ENCODE results near the gene ZSWIM9. TPM values are rescaled to one million over a fixed set of nuclear protein-coding genes. Genes with fewer than 3 reads are reported as not detected.
"Not testable (repeated sequence)": the region's sequence is repeated elsewhere in the genome, so short reads cannot be mapped to it uniquely, and the experiment has no call there.

Gene ZSWIM9
- total RNA-seq, 1 donor from 2014 or later: 9.7 TPM

DNA sequence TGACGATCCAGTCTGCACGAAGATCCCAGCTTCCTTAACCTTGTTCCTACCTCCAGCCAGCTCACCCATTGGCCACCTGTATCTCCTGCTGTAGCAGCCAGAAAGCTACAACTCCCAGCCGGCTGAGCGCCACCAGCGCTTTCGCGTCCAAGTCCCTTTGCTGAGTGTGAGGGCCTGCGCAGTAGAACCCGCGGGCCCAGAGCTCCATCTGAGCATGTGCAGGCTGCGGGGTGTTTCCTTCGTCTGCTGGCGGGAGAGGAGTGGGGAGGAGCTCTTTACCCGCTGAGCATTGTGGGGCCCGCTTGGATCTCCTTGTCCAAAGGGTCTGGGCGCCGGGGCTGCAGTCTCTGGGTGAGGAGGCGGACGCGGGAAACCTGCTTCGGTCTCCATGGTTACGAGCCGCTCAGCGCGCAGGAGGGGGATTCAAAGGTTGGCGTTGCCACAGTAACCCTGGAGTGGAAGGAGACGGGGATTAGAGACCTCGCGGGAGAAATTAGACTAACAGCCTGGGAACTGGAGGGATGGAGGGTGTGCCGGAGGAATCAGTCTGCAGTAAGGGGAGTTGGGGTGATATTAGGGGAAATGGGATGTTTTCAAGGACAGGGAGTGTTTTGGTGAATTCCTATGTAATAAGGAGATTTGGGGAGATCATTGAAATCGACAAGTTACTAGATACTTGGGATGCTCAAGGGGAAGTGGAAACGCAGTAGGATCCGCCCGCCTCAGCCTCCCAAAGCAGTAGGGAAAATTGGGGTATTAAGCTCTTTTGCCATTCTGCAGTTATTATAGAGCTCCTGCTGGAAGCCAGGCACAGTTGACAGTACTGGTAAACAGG, 33.5 kb downstream of the ZSWIM9 start:
- H3K36me3 Mint-ChIP-seq (ENCODE audit: low read depth): peaks cover 21% of the 10 kb centered on the region
- no peak overlapping the region for H3K4me3 Mint-ChIP-seq (ENCODE audit: low read depth)
- intact Hi-C loops (cut with micrococcal nuclease): loop anchor here (1.0 to 2.0 kb wide), 4 partner anchors 33 to 56 kb away; partner anchors contain the start of genes CARD8, LIG1 and ZSWIM9
- peak; percentile 92 for DNase-seq (ENCODE audit: low spot score)
- H3K27ac Mint-ChIP-seq: no peak overlapping the region
- H3K9me3 Mint-ChIP-seq: no peaks in the 10 kb centered on the region
- H3K27me3 Mint-ChIP-seq (ENCODE audit: low read depth): no peaks in the 10 kb centered on the region
- H3K4me1 Mint-ChIP-seq (ENCODE audit: low read depth): peaks cover 7% of the 10 kb centered on the region

DNA sequence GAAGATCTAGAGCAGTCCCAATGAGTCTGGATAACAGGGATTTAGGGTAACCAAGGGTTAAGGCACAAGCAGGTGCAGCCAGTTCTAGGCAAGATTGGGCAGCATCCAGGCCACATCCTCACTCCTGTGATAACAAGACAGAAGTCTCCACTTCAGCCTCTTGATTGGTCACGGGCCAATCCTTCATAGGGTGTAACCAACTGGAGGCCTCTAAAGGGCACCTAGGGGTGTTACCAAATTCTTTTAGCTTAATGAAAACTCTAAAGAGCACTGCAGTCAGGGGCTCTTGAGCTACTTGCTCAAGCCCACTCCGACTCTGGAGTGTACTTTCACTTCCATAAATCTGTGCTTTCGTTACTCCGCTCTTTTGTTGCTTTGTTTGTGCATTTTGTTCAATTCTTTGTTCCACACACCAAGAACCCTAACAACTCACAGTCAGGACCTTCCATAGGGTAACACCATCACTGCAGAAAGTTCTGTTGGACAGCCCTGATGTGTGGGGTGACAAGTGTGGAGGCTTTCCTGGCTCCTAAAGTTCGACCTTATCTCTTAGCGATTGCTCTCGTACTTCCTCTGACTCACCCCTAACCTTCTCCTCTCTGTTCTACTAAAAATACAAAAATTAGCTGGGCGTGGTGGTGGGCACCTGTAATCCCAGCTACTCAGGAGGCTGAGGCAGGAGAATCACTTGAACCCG, 36.1 kb downstream of the ZSWIM9 start:
- Mint-ChIP-seq H3K27me3 (ENCODE audit: low read depth) (no peaks in the 10 kb centered on the region), H3K4me3 (ENCODE audit: low read depth) (peak overlapping the region; percentile 26), H3K36me3 (ENCODE audit: low read depth) (peaks cover 42% of the 10 kb centered on the region), H3K4me1 (ENCODE audit: low read depth) (peaks cover 7% of the 10 kb centered on the region), H3K27ac (peak overlapping the region; percentile 62), H3K9me3 (no peaks in the 10 kb centered on the region)
- intact Hi-C loops (cut with micrococcal nuclease): no loop called here
- DNase-seq (ENCODE audit: low spot score): no peak

DNA sequence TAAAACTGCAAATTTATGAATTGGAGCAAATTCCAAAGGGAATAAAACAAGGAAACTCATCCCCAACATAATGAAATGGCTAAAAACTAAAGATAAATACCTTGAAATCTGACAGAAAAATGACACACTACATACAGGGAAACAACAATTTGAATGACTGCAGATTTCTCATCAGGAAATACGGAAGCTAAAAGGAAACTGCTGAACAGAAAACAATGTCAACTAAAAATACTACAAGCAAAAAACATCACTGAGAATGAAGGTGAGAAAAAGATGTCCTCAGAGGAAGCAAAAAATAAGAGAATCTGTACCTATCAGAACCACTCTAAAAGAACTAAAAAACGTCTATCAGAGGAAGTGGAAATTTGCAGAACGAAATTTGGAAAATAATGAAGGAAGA, 39.5 kb downstream of the ZSWIM9 start:
- intact Hi-C loops (cut with micrococcal nuclease): no loop called here
- H3K9me3 Mint-ChIP-seq: no peaks in the 10 kb centered on the region
- DNase-seq (ENCODE audit: low spot score): no peak
- H3K27me3 Mint-ChIP-seq (ENCODE audit: low read depth): no peaks in the 10 kb centered on the region
- peaks cover 10% of the 10 kb centered on the region for H3K4me1 Mint-ChIP-seq (ENCODE audit: low read depth)
- peaks cover 67% of the 10 kb centered on the region for H3K36me3 Mint-ChIP-seq (ENCODE audit: low read depth)
- H3K4me3 Mint-ChIP-seq (ENCODE audit: low read depth): no peak overlapping the region
- no peak overlapping the region for H3K27ac Mint-ChIP-seq

DNA sequence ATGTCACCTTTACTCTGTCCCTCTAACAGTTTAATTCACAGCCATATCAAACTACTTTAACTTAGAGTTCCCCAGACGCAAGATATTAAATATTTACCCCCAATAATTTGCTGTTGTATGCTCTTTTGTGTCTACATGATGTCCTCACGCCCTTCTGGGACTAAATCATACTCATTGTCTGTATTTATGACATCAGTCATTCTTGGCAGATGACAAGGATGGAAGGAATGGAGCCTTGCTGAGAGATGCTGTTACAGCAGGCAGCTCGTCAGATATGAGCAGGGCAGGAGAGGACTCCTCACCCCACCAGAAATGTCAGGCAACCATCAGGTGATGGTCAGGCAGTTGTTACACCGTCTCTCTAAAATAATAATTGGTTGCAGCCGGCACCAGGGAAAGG, 43.5 kb downstream of the ZSWIM9 start:
- H3K36me3 Mint-ChIP-seq (ENCODE audit: low read depth): peaks cover 80% of the 10 kb centered on the region
- no peaks in the 10 kb centered on the region for H3K27me3 Mint-ChIP-seq (ENCODE audit: low read depth)

DNA sequence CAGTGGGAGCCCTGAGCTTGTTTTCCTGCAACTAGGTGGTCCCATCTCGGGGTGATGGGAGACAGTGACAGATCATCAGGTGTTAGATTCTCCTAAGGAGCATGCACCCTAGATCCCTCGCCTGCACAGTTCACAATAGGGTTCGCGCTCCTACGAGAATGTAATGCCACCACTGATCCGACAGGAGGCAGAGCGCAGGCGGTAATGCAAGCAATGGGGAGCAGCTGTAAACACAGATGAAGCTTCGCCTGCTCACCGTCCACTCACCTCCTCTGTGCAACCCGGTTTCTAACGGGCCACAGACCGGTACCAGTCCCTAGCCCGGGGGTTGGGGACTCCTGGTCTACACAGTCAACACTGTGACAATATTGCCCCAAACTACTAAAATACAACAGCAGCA, 46.5 kb downstream of the ZSWIM9 start:
- no peaks in the 10 kb centered on the region for H3K27me3 Mint-ChIP-seq (ENCODE audit: low read depth)
- peaks cover 80% of the 10 kb centered on the region for H3K36me3 Mint-ChIP-seq (ENCODE audit: low read depth)
- H3K27ac Mint-ChIP-seq: no peak overlapping the region
- H3K4me1 Mint-ChIP-seq (ENCODE audit: low read depth): peaks cover 4% of the 10 kb centered on the region
- intact Hi-C loops (cut with micrococcal nuclease): no loop called here
- no peaks in the 10 kb centered on the region for H3K9me3 Mint-ChIP-seq
- no peak overlapping the region for H3K4me3 Mint-ChIP-seq (ENCODE audit: low read depth)
- no peak for DNase-seq (ENCODE audit: low spot score)

More for the DNA sequence above, 43.5 kb downstream of the ZSWIM9 start:
- intact Hi-C loops (cut with micrococcal nuclease): no loop called here
- H3K4me3 Mint-ChIP-seq (ENCODE audit: low read depth): no peak overlapping the region
- no peaks in the 10 kb centered on the region for H3K9me3 Mint-ChIP-seq
- DNase-seq (ENCODE audit: low spot score): no peak
- peak overlapping the region; percentile 19 for H3K27ac Mint-ChIP-seq
- H3K4me1 Mint-ChIP-seq (ENCODE audit: low read depth): peaks cover 4% of the 10 kb centered on the region

DNA sequence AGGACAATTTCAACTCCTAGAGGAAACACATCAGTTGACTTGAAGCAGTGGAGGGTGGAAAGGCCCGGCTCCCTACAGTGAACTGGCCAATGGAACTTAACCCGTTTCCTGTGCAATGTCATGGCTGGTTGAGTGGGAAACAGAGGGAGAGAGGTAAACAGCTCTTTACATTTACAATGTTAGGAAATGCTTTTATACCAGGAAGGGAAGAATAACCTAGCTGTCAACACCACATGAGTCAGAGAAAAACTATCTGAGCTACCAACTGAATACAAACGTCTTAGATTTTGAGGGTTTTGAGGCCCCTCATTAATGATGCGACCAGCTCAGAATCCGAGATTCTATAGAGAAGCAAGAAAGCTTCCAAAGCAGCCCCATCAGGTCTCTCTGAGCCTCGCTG, 48.5 kb downstream of the ZSWIM9 start:
- H3K36me3 Mint-ChIP-seq (ENCODE audit: low read depth): peaks cover 78% of the 10 kb centered on the region
- H3K27ac Mint-ChIP-seq: no peak overlapping the region
- H3K4me1 Mint-ChIP-seq (ENCODE audit: low read depth): no peaks in the 10 kb centered on the region
- DNase-seq (ENCODE audit: low spot score): no peak
- H3K9me3 Mint-ChIP-seq: no peaks in the 10 kb centered on the region
- intact Hi-C loops (cut with micrococcal nuclease): no loop called here
- H3K4me3 Mint-ChIP-seq (ENCODE audit: low read depth): no peak overlapping the region
- no peaks in the 10 kb centered on the region for H3K27me3 Mint-ChIP-seq (ENCODE audit: low read depth)

DNA sequence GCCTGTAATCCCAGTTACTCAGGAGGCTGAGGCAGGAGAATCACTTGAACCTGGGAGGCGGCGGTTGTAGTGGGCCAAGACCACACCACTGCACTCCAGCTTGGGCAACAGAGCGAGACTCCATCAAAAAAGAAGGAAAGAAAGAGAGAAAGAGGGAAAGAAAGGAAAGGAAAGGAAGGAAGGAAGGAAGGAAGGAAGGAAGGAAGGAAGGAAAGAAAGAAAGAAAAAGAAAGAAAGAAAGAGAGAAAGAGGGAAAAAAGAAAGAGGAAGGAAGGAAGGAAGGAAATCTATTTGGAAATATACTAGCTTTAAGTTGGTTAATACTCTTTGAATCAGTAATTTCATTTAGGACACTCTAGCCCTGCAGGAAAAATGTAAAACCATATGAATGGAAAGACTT, 50.3 kb downstream of the ZSWIM9 start:
- intact Hi-C loops (cut with micrococcal nuclease); H3K4me1 Mint-ChIP-seq (ENCODE audit: low read depth); DNase-seq (ENCODE audit: low spot score); H3K9me3 Mint-ChIP-seq; H3K4me3 Mint-ChIP-seq (ENCODE audit: low read depth); H3K27ac Mint-ChIP-seq; H3K27me3 Mint-ChIP-seq (ENCODE audit: low read depth): not testable (repeated sequence)
- H3K36me3 Mint-ChIP-seq (ENCODE audit: low read depth): peaks cover 74% of the 10 kb centered on the region

DNA sequence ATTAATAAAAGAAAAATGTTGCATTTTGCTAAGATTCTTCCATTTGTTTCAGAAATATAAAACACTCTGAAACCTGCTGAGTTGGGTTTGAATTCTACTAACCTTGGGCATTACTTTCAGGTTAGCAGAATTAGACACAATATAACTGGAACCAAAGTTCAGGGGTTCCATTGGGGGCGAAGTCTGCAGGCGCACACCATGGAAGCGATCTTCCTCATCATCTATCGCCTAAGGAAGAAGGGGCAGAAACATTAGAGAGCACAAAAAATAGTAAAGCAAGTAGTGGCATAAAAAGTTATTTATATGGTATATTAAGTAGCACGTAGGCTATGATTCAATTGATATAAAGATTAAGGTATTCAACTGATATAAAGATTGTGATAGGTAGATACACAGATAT, 51.1 kb downstream of the ZSWIM9 start:
- no peak for DNase-seq (ENCODE audit: low spot score)
- no peak overlapping the region for H3K27ac Mint-ChIP-seq
- H3K4me1 Mint-ChIP-seq (ENCODE audit: low read depth): no peaks in the 10 kb centered on the region

DNA sequence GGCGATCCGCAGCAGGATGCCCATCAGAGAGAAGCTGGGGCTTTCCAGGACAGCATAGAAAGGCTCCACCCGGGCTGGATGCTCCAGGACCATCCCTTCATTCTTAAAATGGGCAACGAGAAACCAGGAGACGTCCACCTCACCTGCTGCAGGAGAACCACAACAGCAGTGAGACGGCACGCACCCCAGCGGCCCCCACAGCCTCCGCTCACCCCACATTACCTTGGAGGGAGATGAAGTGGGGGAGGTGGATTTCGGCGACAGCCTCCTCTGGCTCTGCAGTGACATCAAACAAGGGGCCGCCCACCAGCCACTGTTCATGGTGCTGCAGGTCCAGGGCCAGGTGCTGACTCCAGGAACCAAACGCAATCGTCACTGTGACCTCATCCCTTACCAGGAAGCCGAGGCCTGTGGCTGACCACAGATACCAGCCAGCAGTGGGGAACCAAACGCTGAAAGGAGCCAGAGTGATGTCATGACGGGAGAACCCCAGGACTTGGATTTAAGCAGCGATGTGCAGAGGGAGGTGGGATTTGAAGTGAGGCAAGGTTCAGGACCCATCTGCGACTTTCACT, 60.2 kb downstream of the ZSWIM9 start:
- Mint-ChIP-seq H3K9me3 (no peaks in the 10 kb centered on the region), H3K4me1 (ENCODE audit: low read depth) (peaks cover 16% of the 10 kb centered on the region), H3K4me3 (ENCODE audit: low read depth) (no peak overlapping the region), H3K27me3 (ENCODE audit: low read depth) (no peaks in the 10 kb centered on the region), H3K27ac (peak overlapping the region; percentile 48), H3K36me3 (ENCODE audit: low read depth) (peaks cover 85% of the 10 kb centered on the region)
- intact Hi-C loops (cut with micrococcal nuclease): no loop called here
- peak; percentile 17 for DNase-seq (ENCODE audit: low spot score)

More for the DNA sequence above, 51.1 kb downstream of the ZSWIM9 start:
- H3K4me3 Mint-ChIP-seq (ENCODE audit: low read depth): no peak overlapping the region
- peaks cover 69% of the 10 kb centered on the region for H3K36me3 Mint-ChIP-seq (ENCODE audit: low read depth)
- intact Hi-C loops (cut with micrococcal nuclease): no loop called here
- no peaks in the 10 kb centered on the region for H3K9me3 Mint-ChIP-seq
- H3K27me3 Mint-ChIP-seq (ENCODE audit: low read depth): no peaks in the 10 kb centered on the region

DNA sequence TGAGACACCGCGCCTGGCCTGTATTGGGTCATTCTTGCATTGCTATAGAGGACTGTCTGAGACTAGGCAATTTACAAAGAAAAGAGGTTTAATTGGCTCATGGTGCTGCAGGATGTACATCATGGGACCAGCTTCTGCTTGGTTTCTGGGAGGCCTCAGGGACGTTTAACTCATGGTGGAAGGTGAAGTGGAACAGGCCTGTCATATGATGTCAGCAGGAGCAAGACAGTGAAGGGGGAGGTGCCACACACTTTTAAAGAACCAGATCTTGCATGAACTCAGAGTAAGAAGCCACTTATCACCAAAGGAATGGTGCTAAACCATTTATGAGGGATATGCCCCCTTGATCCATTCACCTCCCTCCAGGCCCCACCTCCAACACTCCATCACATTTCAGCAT, 66.6 kb downstream of the ZSWIM9 start:
- no peaks in the 10 kb centered on the region for H3K27me3 Mint-ChIP-seq (ENCODE audit: low read depth)
- H3K27ac Mint-ChIP-seq: peak overlapping the region; percentile 38
- H3K9me3 Mint-ChIP-seq: no peaks in the 10 kb centered on the region
- H3K4me1 Mint-ChIP-seq (ENCODE audit: low read depth): peaks cover 19% of the 10 kb centered on the region
- intact Hi-C loops (cut with micrococcal nuclease): no loop called here
- peaks cover 81% of the 10 kb centered on the region for H3K36me3 Mint-ChIP-seq (ENCODE audit: low read depth)
- DNase-seq (ENCODE audit: low spot score): no peak
- no peak overlapping the region for H3K4me3 Mint-ChIP-seq (ENCODE audit: low read depth)

DNA sequence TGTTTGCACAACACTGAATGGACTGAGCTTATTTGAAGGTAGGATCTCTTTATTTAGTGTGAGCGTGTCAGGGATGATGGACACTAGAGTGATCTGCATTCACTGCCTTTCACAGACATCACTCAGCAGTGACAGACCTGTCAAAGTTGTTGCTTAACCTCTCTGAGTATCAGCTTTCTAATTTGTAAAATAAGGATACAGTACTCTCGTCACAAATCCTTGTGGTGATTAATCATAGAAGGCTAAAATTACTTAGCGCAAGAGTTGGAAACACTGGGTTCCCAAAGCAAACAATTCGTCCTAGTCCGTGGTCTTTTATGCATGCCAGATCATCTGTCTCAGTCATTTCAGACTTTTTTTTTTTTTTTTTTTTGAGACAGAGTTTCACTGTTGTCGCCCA, 68.6 kb downstream of the ZSWIM9 start:
- intact Hi-C loops (cut with micrococcal nuclease): no loop called here
- Mint-ChIP-seq H3K27me3 (ENCODE audit: low read depth) (no peaks in the 10 kb centered on the region), H3K9me3 (no peaks in the 10 kb centered on the region), H3K27ac (no peak overlapping the region), H3K4me1 (ENCODE audit: low read depth) (peaks cover 19% of the 10 kb centered on the region), H3K36me3 (ENCODE audit: low read depth) (peaks cover 70% of the 10 kb centered on the region), H3K4me3 (ENCODE audit: low read depth) (no peak overlapping the region)
- no peak for DNase-seq (ENCODE audit: low spot score)

DNA sequence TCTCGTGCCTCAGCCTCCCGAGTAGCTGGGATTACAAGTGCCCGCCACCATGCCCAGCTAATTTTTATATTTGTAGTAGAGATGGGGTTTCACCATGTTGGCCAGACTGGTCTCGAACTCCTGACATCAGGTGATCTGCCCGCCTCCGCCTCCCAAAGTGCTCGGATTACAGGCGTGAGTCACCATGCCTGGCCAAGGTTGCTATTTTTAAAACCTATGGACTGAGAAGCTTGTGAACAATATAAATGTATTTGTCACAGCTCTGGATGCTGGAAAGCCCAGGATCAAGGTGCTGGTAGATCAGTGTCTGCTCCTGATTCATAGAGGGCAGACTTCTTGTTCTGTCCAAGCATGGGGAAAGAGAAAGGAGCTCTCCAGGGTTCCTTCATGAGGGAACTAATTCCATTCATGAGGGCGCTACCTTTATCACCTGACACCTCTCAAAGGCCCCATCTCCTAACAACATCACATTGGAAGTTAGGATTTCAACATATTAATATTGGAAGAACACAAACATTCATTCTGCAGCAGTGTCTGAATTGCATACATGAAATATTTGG, 69.2 kb downstream of the ZSWIM9 start:
- H3K27me3 Mint-ChIP-seq (ENCODE audit: low read depth): no peaks in the 10 kb centered on the region
- intact Hi-C loops (cut with micrococcal nuclease): no loop called here
- peaks cover 70% of the 10 kb centered on the region for H3K36me3 Mint-ChIP-seq (ENCODE audit: low read depth)
- no peak for DNase-seq (ENCODE audit: low spot score)
- H3K4me3 Mint-ChIP-seq (ENCODE audit: low read depth): no peak overlapping the region
- H3K9me3 Mint-ChIP-seq: no peaks in the 10 kb centered on the region
- peaks cover 24% of the 10 kb centered on the region for H3K4me1 Mint-ChIP-seq (ENCODE audit: low read depth)
- H3K27ac Mint-ChIP-seq: no peak overlapping the region

DNA sequence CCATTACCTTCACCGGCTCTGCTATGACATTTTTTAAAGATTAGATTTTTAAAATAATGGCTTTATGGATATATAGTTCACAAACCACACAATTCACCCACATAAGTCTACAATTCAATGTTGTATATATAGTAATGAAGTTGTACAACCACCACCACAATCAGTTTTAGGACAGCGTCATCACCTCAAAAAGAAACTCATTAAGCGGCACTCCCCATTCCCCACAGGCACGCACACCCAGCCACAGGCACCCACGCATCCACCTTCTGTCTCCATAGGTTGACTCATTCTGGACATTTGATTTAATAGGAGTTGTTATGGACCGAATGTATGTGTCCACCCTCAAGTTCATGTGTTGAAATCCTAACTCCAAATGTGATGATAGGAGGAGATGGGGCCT, 71.3 kb downstream of the ZSWIM9 start:
- Mint-ChIP-seq H3K27ac (peak overlapping the region; percentile 45), H3K36me3 (ENCODE audit: low read depth) (peaks cover 70% of the 10 kb centered on the region), H3K4me1 (ENCODE audit: low read depth) (peaks cover 42% of the 10 kb centered on the region)
- DNase-seq (ENCODE audit: low spot score); H3K4me3 Mint-ChIP-seq (ENCODE audit: low read depth); intact Hi-C loops (cut with micrococcal nuclease); H3K27me3 Mint-ChIP-seq (ENCODE audit: low read depth); H3K9me3 Mint-ChIP-seq: not testable (repeated sequence)

Measured in activated T-helper 2 cell treated with anti-CD3 and anti-CD28 coated beads, Interferon-gamma antibody, Interleukin-2, Interleukin-4, amounts not matched to agents 10 μg/mL and 5 μg/mL and 100 μg/mL, durations not matched to agents 14 hours and 24 hours and 36 hours (primary cell).